Renal pelvis (tissue), 4 donors: ENCODE measurements around the gene AHRR. TPM values are rescaled to one million over a fixed set of nuclear protein-coding genes. Genes with fewer than 3 reads are reported as not detected.

Source experiments
- DNase-seq: peaks from one replicate; pipeline ENCODE4 v3.0.0-alpha.2; 2013
- polyA plus RNA-seq, 3 donors: library from polyadenylated mRNA; unstranded; fragments of 120-200 nt; gene quantifications; one replicate each; pipeline ENCODE4 v1.2.1, GENCODE V29; 2013; ENCODE audit not compliant: insufficient read length in 3 of 3

AHRR gene
- polyA plus RNA-seq, 3 donors = 2.4 to 3.6 (median 2.8) TPM

GRCh38 chr5:458547-459353 lies 137.2 kb downstream of the AHRR start:
- DNase-seq = no peak

DNA sequence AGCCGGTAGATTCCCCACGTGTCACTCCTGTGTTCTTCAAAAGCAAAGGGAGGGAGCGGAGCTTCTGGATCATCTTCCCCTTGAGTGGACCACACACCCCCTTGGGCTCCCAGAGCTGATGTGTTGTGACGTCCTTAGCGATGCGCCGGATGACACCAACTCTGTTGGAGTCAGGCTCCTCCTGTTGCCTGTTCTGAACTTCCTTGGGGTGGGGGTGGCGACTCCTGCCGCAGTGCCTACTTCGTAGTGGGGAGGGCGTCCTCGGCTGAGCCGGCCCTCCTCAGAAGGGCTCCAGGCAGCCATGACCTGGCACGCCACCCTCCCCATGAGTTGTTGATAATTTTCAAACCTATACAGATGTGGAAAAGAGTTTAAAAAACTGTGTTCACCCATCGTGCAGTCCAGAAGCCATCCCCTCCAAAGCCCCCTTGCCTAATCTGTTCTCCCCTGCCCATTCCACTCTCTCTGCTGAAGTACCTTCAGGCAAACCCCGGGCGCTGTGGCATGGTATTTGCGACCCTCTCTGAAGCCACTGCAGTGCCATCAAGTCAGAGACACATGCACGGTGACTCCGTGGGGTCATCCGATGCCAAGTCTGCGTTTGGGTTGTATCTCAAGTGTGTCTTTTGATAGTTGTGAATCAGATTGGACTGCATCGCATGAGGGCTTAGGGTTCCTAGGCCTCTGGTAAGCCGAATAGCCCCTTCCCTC lies 138.2 kb downstream of the AHRR start:
- DNase-seq = no peak

GRCh38 chr5:460273-460625 lies 138.7 kb downstream of the AHRR start:
- DNase-seq = no peak

DNA sequence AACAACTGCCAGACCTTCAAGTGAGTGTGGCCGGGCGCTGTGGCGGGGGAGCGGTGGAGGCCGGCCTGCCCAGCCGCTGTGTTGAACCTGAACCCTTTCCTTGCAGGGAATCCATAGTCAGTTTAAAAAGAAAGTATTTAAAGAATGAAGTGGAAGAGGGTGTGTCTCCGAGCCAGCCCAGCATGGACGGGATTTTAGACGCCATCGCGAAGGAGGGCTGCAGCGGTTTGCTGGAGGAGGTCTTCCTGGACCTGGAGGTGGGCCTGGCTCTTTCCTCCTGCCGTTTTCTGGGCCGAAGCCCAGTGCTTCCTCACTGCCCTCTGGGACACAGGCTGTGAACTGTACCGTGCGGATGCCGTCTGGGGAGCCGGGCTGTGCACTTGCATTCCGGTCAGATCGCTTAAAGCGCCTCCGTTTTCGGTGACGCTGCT lies 140.6 kb downstream of the AHRR start:
- DNase-seq = no peak

- DNase-seq = no peak
Observed at GRCh38 chr5:463301-463700, 141.8 kb downstream of the AHRR start.

DNA sequence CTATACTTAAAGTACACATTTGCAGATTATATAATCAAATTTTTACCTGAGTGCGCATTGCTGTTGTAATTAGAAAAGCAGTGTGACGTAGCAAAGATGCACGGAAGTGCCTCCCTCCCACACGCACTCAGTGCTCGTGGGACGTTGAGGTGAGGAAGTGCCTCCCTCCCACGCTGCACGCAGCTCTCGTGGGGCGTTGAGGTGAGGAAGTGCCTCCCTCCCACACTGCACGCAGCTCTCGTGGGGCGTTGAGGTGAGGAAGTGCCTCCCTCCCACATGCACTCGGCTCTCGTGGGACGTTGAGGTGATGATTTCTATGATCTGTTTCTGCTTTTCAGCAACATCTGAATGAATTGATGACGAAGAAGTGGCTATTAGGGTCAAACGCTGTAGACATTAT lies 142.4 kb downstream of the AHRR start:
- no peak for DNase-seq

DNA sequence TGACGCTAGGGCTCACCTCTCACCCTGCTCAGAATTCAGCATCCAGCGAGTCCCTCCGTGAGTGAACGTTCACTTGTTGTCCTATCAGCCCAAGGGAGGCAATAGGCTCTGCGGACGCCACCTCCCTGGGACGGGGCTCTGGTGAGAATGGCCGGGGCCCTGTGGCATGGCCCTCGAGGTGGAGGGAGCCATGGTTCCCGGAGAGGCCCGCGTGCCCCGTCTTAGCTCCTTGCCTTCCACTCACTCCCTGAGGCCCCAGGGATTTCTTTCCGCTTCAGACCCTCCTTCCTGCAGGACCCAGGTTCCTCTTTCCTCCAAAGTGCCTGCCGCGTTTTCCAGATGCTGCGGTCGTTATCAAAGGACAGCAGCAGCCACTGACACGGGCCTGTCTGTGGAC lies 142.9 kb downstream of the AHRR start:
- no peak for DNase-seq

- no peak for DNase-seq
Observed at GRCh38 chr5:464843-465590, 143.5 kb downstream of the AHRR start.

- no peak for DNase-seq
Observed at GRCh38 chr5:465591-466403, 144.3 kb downstream of the AHRR start.

DNA sequence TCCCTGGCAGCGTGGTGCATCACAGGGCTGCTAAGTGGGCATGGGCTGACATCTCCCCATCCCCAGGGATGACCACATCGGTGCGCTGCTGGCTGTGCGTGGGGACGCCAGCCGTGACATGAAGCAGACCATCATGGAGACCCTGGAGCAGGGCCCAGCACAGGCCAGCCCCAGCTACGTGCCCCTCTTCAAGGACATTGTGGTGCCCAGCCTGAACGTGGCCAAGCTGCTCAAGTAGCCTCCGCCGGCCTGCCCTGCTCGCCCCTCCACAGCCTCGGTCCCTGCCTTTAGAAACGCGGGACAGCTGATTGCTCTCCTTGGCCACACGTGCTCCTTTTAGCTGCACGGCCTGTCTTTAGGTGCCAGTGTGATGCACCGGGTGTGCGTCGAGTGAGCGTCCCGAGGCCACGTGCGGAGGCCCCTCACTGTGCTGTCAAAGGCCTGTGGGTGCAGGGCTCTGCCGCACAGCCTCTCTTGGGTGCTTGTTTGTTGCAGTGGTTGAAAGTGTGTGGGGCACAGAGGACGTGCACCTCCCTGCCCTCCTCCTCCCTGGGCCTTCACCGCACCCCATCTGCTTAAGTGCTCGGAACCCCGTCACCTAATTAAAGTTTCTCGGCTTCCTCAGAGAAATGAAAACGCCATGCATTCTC lies 145.3 kb downstream of the AHRR start:
- no peak for DNase-seq

- no peak for DNase-seq
Observed at GRCh38 chr5:468401-468800, 146.9 kb downstream of the AHRR start.

- no peak for DNase-seq
Observed at GRCh38 chr5:469752-470483, 148.4 kb downstream of the AHRR start.

GRCh38 chr5:470961-471749 lies 149.6 kb downstream of the AHRR start:
- no peak for DNase-seq

DNA sequence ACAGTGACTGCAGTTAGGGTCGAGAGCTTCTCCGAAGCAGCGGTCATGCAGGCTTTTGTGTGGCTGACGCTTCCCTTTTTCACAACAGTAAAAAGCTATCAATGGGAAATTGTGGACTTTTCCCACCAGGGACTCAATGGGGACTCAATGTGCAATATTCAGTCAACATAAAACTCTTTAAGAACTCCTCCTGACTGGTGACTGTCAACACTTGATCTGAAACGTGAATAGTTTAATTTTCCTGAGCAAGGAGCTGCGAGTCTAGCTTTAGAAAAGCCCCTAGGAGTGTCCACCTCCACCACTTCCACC lies 150.2 kb downstream of the AHRR start:
- DNase-seq = no peak

DNA sequence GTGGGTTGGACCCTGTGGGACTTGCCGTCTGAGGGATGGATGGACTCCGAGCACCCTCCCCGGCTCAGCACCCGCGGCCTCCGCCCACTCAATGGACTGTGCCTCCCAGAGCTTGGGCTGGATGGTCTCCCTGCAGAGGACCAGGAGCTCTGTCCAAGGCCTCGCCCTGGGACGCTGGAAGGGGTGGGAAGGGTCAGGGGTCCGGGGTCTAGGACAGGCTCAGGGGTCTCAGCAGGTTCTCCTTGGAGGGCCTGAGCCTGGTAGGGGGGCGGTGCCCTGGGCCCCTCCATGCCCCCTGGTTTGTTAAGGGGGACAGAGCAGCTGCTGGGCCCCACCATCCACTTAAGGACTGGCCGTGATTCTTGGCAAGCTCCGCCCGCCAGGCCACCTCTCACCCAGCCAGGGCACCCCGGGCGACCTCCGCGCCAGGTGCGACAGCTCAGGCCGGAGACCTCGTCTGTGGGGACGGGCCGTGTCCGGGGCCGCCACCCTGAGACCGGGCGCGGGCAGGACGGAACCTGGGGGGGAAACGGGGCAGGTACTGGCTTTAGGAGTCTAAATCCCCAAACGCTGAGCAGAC lies 150.7 kb downstream of the AHRR start:
- no peak for DNase-seq

GRCh38 chr5:472656-473550 lies 151.4 kb downstream of the AHRR start:
- peak; percentile 78 for DNase-seq

- DNase-seq = peak; percentile 41
Observed at GRCh38 chr5:473551-474192, 152.2 kb downstream of the AHRR start.
